HepG2 (cell line): ENCODE data around the gene ARHGAP4. TPM values are rescaled to one million over a fixed set of nuclear protein-coding genes. Genes with fewer than 3 reads are reported as not detected.
A peak's percentile ranks its signal among the peaks of the same experiment; 100 is the strongest.

Experiments
- ERF ChIP-seq: IDR thresholded peaks from 2 replicates; pipeline ENCODE4 v1.6.1; 2018; ENCODE audit warnings: missing biosample characterization, missing genetic modification reagents
- FOXM1 ChIP-seq: sonication (generic); formaldehyde crosslinking; IDR thresholded peaks from 2 replicates; pipeline ENCODE4 v1.5.0; 2020; ENCODE audit warnings: missing genetic modification reagents
- GABPB1 ChIP-seq: IDR thresholded peaks from 2 replicates; pipeline ENCODE4 v1.6.1; 2016; ENCODE audit warnings: mild to moderate bottlenecking, missing genetic modification reagents, moderate library complexity, missing compliant biosample characterization
- HHEX ChIP-seq: IDR thresholded peaks from 2 replicates; pipeline ENCODE4 v1.6.1; 2016; ENCODE audit warnings: control low read depth
- MLXIP ChIP-seq: sonication (generic); formaldehyde crosslinking; IDR thresholded peaks from 2 replicates; pipeline ENCODE4 v1.9.0; 2021; ENCODE audit warnings: missing genetic modification reagents, borderline replicate concordance
- PAXIP1 ChIP-seq: sonication (generic); formaldehyde crosslinking; conservative IDR thresholded peaks from 2 replicates; pipeline ENCODE4 v1.4.0; 2020; ENCODE audit warnings: mild to moderate bottlenecking, missing genetic modification reagents, moderate library complexity
- SAP130 ChIP-seq: IDR thresholded peaks from 2 replicates; pipeline ENCODE4 v1.6.1; 2016; ENCODE audit warnings: low read depth
- TP53 ChIP-seq: sonication (generic); formaldehyde crosslinking; conservative IDR thresholded peaks from 2 replicates; pipeline ENCODE4 v1.4.0; 2020; ENCODE audit warnings: missing genetic modification reagents
- ZFP90 ChIP-seq: sonication (generic); formaldehyde crosslinking; IDR thresholded peaks from 2 replicates; pipeline ENCODE4 v1.8.0; 2022; ENCODE audit warnings: missing genetic modification reagents, mild to moderate bottlenecking, inconsistent platforms, borderline replicate concordance
- ZHX2 ChIP-seq, 2 experiments: sonication (generic) in 1 of 2; formaldehyde crosslinking in 1 of 2; IDR thresholded peaks; 2 replicates each; pipeline versions ENCODE4 v1.6.1 to v1.9.0; 2014 to 2022; ENCODE audit warnings: antibody characterized with exemption in 1 of 2, borderline replicate concordance in 1 of 2, inconsistent platforms in 1 of 2, low read depth in 1 of 2, missing genetic modification reagents in 1 of 2
- ZNF136 ChIP-seq: sonication (generic); formaldehyde crosslinking; IDR thresholded peaks from 2 replicates; pipeline ENCODE4 v1.8.1; 2022; ENCODE audit warnings: low read depth, mild to moderate bottlenecking, moderate library complexity, missing genetic modification reagents
- ZNF251 ChIP-seq: sonication (generic); formaldehyde crosslinking; IDR thresholded peaks from 2 replicates; pipeline ENCODE4 v1.9.0; 2021; ENCODE audit warnings: mild to moderate bottlenecking, missing genetic modification reagents
- ZXDC ChIP-seq: sonication (generic); formaldehyde crosslinking; IDR thresholded peaks from 2 replicates; pipeline ENCODE4 v1.5.0; 2020; ENCODE audit warnings: mild to moderate bottlenecking, missing genetic modification reagents
- polyA plus RNA-seq, 8 experiments: library from polyadenylated mRNA; depleted of rRNA in 3 of 8; stranded (reverse) in 7 of 8; unstranded in 1 of 8; fragments of >200 nt; fragmentation: Illumina TruSeq in 4 of 8; extraction: Trizol in 4 of 8; gene quantifications; 2 replicates each; pipeline versions ENCODE4 v1.2.1 to v1.2.3, GENCODE V29; 2011 to 2016; ENCODE audit warnings: low read depth in 4 of 8, missing spikeins in 1 of 8, mixed read lengths in 1 of 8; ENCODE audit not compliant: insufficient read depth in 1 of 8
- total RNA-seq, 5 experiments: library from RNA; depleted of rRNA; stranded (reverse); fragments of >200 nt; fragmentation: Illumina TruSeq; extraction: Trizol; gene quantifications; 2 replicates each; pipeline ENCODE4 v1.2.3, GENCODE V29; 2016; ENCODE audit warnings: low read depth in 1 of 5

ARHGAP4 gene
- total and polyA plus RNA-seq, 2 of the 13 experiments (the other 11 are each of a cell fraction or from before 2014, with no cell fraction given) = 0.57 to 0.64 TPM

- TF ChIP-seq ZHX2 (IDR thresholded peaks at IDR 0.05; ENCODE audit: low read depth) = no peak
- peak; percentile 100 for TF ChIP-seq ZHX2 (CRISPR knock-in tag; IDR thresholded peaks at IDR 0.05; ENCODE audit: borderline replicate concordance)
- TF ChIP-seq ZNF136 (CRISPR knock-in tag) = peak; percentile 88; the same call in 1 of the 2 replicates
- peak; percentile 64 for TF ChIP-seq PAXIP1
- TF ChIP-seq MLXIP (CRISPR knock-in tag) = peak; percentile 99
- peak; percentile 100 for TF ChIP-seq ERF (CRISPR knock-in tag)
- peak; percentile 85 for TF ChIP-seq GABPB1 (CRISPR knock-in tag)
- TF ChIP-seq ZFP90 (CRISPR knock-in tag) = peak; percentile 100
- TF ChIP-seq SAP130 = peak; percentile 98
- peak; percentile 98 for TF ChIP-seq TP53 (CRISPR knock-in tag)
- peak; percentile 73 for TF ChIP-seq HHEX (CRISPR knock-in tag)
- TF ChIP-seq ZNF251 (CRISPR knock-in tag) = peak; percentile 98
- TF ChIP-seq FOXM1 (CRISPR knock-in tag) = peak; percentile 98
- TF ChIP-seq ZXDC (CRISPR knock-in tag) = peak; percentile 99
Measured at GRCh38 chrX:153875391-153876111, 50.5 kb downstream of the ARHGAP4 start (continued).
